Fibroblast of peridontal ligament (primary cell): Measurements from ENCODE around the gene NR6A1.

Experiments used
- DNase-seq: peaks from one replicate; pipeline ENCODE4 v3.0.0-alpha.2; 2010; ENCODE audit errors: extremely low read depth

Gene NR6A1

GRCh38 chr9:124771021-124771866 is at the start of gene NR6A1:
Gene NR6A1, minus strand, starts transcription at chr9:124771311.
- DNase-seq, result peak; percentile 95

DNA sequence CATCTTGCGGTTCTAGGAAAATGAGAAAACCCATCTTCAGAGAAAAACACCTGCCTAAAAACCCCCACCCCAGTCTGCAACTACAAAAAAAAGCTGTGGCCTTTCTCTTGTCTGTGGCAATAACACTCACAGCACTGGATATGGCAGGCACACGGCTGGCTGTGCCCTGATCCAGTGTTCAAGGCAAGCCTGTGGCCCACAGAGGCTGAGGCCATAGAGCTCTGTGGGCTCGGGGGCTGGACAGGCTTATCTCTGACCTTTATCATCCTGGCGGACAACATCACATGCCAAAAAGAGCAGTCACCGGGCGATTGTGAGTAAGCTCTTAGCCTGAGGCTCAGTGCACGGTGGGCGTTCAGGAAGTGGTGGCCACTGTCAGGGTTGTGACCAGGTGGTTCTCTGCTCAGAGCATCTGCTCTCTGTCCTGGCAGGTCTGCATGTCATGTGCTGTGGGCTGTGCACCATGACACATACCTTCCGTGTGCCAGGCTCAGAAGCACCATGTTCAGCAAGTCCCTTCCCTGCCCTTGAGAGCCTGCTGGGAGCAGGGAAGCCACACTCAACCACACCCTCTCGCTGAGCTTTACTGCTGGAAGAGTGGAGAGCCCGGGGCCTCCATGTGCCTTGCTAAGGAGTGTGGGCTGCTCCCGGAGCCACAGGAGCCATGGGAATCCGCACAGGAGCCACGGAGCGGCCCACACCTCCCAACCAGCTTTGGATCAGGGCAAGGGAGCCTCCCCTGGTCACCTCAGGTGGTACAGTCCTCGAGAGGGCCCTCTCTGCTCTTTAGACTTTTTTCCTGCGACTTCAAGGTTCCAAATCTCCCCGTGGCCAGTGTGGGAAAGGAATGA is 47.5 kb upstream of the NR6A1 start:
- no peak for DNase-seq

- DNase-seq, result no peak
These were observed 44.5 kb upstream of the NR6A1 start for GRCh38 chr9:124815601-124816000.

GRCh38 chr9:124814164-124814535 is 43.0 kb upstream of the NR6A1 start:
- no peak for DNase-seq

- DNase-seq, result no peak
These were observed 42.5 kb upstream of the NR6A1 start for GRCh38 chr9:124813501-124814163.

DNA sequence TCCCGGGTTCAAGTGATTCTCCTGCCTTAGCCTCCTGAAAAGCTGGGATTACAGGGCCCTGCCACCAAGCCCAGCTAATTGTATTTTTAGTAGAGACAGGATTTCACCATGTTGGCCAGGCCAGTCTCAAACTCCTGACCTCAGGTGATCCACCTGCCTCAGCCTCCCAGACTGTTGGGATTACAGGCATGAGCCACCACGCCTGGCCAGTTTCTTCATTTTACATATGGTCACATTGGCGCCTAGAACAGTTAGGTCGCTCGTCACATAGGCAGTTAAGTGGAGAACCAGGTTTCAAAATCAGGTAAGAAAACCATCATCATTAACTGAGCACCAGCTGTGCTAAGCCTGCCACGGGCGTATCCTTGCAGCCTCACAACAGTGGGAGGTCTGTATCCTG is 41.9 kb upstream of the NR6A1 start:
- DNase-seq, result no peak

DNA sequence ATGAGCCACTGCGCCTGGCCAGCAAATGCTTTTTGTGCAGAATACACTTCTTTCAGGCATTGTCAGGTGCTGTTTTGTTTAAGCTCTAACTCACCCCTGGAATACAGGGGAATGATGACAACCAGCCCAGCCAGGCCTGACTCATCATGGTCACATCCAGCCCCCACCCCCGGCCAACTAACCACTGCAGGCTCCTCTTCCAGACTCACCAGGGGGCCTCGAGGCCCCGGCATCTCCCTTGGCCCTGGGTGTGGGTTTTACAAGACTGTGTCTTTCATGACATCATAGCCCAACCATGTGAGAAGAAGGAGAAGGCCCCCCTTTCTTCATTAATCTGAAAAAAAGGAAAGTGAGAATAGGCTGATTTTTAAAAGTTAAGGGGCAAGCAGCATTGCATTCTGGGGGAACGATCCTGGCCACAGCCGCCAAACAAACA is 41.3 kb upstream of the NR6A1 start:
- DNase-seq, result peak; percentile 91

GRCh38 chr9:124810663-124811355 is 39.7 kb upstream of the NR6A1 start:
- DNase-seq, result no peak

- DNase-seq, result no peak
These were observed 38.8 kb upstream of the NR6A1 start for GRCh38 chr9:124809741-124810500.

GRCh38 chr9:124809211-124809610 is 38.1 kb upstream of the NR6A1 start:
- no peak for DNase-seq

GRCh38 chr9:124808246-124808956 is 37.3 kb upstream of the NR6A1 start:
- no peak for DNase-seq

DNA sequence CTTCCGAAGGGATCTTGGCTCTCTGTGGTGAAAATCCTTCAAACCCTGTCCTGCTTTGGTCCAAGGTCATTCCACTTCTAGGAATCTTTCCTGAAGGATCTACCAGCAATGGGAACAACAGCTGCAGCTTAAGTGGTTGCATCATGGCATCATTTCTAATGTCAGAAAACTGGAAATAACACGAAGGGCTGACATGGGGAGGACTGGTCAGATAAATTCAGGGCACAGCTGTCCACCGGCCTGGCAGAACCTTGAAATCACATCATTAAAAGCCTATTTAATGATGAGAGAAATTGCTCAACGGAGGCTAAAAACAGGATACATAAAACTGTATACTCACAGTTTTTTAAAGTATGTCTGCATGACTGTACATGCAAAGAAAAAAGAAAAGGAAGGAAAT is 34.1 kb upstream of the NR6A1 start:
- DNase-seq, result no peak

- no peak for DNase-seq
These were observed 32.8 kb upstream of the NR6A1 start for GRCh38 chr9:124803911-124804310.

GRCh38 chr9:124802426-124802825 is 31.3 kb upstream of the NR6A1 start:
- no peak for DNase-seq

DNA sequence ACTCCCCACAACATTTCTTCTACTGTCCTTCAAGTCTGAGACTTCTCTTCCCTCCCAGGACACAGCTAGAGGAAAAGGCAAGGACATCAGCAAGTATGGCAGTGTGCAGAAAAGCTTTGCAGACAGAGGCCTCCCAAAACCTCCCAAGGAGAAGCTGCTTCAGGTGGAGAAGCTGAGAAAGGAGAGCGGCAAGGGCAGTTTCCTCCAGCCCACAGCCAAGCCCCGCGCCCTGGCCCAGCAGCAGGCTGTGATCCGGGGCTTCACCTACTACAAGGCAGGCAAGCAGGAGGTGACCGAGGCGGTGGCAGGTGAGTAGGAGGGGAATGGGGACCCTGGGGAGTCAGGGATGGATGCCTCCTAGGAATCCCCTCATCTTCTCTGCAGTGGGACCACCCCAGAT is 30.2 kb upstream of the NR6A1 start:
- no peak for DNase-seq

DNA sequence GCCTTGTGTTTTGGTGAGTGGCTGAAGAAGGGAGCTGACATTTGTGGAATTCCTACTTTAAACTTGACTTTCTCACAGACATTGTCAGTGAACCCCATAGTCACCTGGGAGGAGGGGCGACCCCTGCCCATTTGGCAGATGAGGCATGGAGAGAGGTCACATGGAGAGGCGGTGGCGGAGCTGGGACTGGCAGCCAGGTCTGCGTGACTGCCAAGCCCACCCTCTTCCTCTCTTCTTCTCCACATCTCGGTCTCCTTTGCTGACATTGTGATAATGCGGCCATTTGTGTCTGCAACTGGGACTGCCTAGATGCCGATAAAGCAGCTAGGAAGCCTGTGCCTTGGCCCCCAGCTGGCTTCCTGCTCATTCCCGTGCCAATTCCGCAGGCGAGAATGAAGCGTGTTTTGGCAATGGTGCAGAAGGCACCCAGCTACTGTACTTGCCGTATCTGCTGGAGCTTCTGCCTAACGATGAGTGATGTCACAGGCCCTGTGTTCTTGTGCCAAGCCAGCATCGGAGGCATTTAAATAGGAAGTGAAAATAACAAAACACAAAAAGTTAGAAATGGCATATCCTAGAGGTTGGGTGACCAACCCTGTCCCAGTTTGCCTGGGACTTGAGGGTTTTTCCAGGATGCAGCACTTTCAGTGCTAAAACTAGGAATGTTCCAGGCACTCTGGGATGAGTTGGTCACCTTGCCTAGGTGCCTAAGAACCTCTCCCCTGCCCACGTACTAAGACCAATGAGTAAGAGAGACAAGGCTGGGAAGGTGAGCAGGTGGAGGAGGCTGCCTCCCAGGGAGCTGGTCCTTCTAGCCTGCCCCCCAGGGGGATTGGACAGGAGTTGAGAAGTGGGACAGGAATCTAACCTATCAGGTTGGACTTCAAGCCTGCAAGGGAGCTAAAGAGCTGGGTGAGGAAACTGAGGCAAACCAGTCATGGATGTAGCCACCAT is 29.5 kb upstream of the NR6A1 start:
- peak; percentile 45 for DNase-seq

DNA sequence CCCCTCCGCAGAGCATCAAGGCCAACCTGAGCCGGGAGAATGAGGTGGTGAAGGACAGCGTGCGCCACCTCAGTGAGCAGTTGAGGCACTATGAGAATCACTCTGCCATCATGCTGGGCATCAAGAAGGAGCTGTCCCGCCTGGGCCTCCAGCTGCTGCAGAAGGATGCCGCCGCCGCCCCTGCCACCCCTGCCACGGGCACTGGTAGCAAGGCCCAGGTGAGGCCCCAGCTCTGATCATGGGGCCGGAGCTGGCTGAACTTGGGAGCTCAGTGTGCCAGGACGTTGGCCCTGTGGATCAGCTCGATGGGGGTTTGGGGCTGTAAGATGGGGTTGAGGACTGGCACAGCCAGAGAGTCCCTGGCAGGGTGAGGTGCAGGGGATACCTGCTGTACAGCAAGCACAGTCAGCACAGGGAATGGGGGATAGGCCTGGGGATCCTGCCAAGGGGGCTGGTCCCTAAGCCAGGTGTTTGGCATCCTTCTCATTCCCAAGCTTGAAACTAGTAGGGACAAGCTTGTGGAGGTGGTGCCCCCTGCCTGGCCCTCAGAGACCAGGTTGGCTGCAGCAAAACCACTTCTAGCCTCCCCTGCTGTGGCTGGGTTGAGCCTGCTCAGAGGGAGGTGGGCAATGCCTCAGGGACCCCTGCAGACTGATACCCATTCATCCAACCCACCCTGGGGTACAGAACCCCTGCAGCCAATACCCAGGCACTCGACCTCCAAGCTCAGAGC is 28.3 kb upstream of the NR6A1 start:
- DNase-seq, result no peak

DNA sequence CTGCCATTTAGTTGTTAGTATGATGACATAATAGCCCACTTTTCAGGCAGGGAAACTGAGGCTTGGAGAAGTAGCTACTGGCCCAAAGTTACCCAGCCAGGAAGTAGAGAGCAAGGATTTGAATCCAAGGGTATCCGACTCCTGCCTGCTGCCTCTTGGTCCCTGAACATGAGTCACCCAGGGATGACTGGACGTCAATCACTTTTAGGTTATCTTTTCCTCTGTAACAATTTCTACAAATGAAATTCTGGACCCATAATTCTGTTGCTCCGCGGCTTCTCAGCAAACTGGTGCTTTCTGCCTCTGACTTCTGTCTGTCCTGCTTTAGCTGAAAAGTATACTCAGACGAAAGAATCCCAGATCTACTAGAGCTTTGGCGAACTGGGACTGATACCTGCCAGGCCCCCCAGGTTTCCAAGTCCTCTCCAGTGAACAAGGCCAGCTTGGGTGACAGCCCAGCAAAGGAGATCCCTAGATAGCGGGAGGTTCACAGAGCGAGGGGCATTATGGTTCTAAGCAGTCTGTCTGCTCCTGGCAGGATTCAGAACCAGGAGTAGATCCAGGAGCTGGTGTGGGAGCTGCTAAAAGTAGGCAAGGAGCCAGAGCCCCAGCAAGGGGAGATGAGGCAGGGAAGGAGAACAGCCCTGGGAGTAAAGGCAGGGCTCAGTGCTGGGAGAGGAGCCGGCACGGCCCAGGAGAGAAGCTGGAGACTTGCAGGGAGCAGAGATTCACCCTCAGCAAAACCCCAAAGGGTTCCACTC is 26.4 kb upstream of the NR6A1 start:
- DNase-seq, result no peak
